ENCODE results near the gene TCF4. TPM values are rescaled to one million over a fixed set of nuclear protein-coding genes. Genes with fewer than 3 reads are reported as not detected.

TCF4 gene
- total RNA-seq, 1 donor from 2014 or later = 77.3 TPM

GRCh38 chr18:55185391-55185790, 402.6 kb downstream of the TCF4 start:
- H3K27ac Mint-ChIP-seq (ENCODE audit: unreplicated experiment) = no peak overlapping the region
- no peak overlapping the region for H3K4me3 Mint-ChIP-seq (ENCODE audit: unreplicated experiment)
- peaks cover 20% of the 10 kb centered on the region for H3K27me3 Mint-ChIP-seq (ENCODE audit: unreplicated experiment)
- no peaks in the 10 kb centered on the region for H3K9me3 Mint-ChIP-seq (ENCODE audit: unreplicated experiment)
- TF ChIP-seq, protein P1, sequence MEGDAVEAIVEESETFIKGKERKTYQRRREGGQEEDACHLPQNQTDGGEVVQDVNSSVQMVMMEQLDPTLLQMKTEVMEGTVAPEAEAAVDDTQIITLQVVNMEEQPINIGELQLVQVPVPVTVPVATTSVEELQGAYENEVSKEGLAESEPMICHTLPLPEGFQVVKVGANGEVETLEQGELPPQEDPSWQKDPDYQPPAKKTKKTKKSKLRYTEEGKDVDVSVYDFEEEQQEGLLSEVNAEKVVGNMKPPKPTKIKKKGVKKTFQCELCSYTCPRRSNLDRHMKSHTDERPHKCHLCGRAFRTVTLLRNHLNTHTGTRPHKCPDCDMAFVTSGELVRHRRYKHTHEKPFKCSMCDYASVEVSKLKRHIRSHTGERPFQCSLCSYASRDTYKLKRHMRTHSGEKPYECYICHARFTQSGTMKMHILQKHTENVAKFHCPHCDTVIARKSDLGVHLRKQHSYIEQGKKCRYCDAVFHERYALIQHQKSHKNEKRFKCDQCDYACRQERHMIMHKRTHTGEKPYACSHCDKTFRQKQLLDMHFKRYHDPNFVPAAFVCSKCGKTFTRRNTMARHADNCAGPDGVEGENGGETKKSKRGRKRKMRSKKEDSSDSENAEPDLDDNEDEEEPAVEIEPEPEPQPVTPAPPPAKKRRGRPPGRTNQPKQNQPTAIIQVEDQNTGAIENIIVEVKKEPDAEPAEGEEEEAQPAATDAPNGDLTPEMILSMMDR (IDR thresholded peaks at IDR 0.05) = no peak
- H3K36me3 Mint-ChIP-seq (ENCODE audit: unreplicated experiment) = no peaks in the 10 kb centered on the region
- no peak for DNase-seq (ENCODE audit: extremely low spot score, unreplicated experiment)
- no peaks in the 10 kb centered on the region for H3K4me1 Mint-ChIP-seq (ENCODE audit: unreplicated experiment)

GRCh38 chr18:55179835-55180234, 408.2 kb downstream of the TCF4 start:
- no peak for DNase-seq (ENCODE audit: extremely low spot score, unreplicated experiment)
- no peaks in the 10 kb centered on the region for H3K4me1 Mint-ChIP-seq (ENCODE audit: unreplicated experiment)
- H3K36me3 Mint-ChIP-seq (ENCODE audit: unreplicated experiment) = no peaks in the 10 kb centered on the region
- no peak overlapping the region for H3K4me3 Mint-ChIP-seq (ENCODE audit: unreplicated experiment)
- no peak overlapping the region for H3K27ac Mint-ChIP-seq (ENCODE audit: unreplicated experiment)
- TF ChIP-seq, protein P1 (IDR thresholded peaks at IDR 0.05) = no peak
- H3K27me3 Mint-ChIP-seq (ENCODE audit: unreplicated experiment) = peaks cover 15% of the 10 kb centered on the region
- H3K9me3 Mint-ChIP-seq (ENCODE audit: unreplicated experiment) = peaks cover 23% of the 10 kb centered on the region

- DNase-seq (ENCODE audit: extremely low spot score, unreplicated experiment) = no peak
- H3K27me3 Mint-ChIP-seq (ENCODE audit: unreplicated experiment) = peaks cover 15% of the 10 kb centered on the region
- no peaks in the 10 kb centered on the region for H3K4me1 Mint-ChIP-seq (ENCODE audit: unreplicated experiment)
- no peak overlapping the region for H3K4me3 Mint-ChIP-seq (ENCODE audit: unreplicated experiment)
- H3K9me3 Mint-ChIP-seq (ENCODE audit: unreplicated experiment) = peaks cover 25% of the 10 kb centered on the region
- H3K36me3 Mint-ChIP-seq (ENCODE audit: unreplicated experiment) = no peaks in the 10 kb centered on the region
- H3K27ac Mint-ChIP-seq (ENCODE audit: unreplicated experiment) = no peak overlapping the region
- TF ChIP-seq, protein P1 (IDR thresholded peaks at IDR 0.05) = no peak
Measured at GRCh38 chr18:55179425-55179824, 408.6 kb downstream of the TCF4 start.

GRCh38 chr18:55173291-55173690, 414.7 kb downstream of the TCF4 start:
- H3K9me3 Mint-ChIP-seq (ENCODE audit: unreplicated experiment) = peaks cover 22% of the 10 kb centered on the region
- H3K4me3 Mint-ChIP-seq (ENCODE audit: unreplicated experiment) = no peak overlapping the region
- no peaks in the 10 kb centered on the region for H3K4me1 Mint-ChIP-seq (ENCODE audit: unreplicated experiment)
- TF ChIP-seq, protein P1 (IDR thresholded peaks at IDR 0.05) = no peak
- H3K27ac Mint-ChIP-seq (ENCODE audit: unreplicated experiment) = no peak overlapping the region
- DNase-seq (ENCODE audit: extremely low spot score, unreplicated experiment) = no peak
- no peaks in the 10 kb centered on the region for H3K27me3 Mint-ChIP-seq (ENCODE audit: unreplicated experiment)
- H3K36me3 Mint-ChIP-seq (ENCODE audit: unreplicated experiment) = no peaks in the 10 kb centered on the region

Small RNA genes lying within 50 kb of the gene (microRNA-seq; reads per million reads assigned to microRNA genes)
- not detected for gene MIR4529 (ENCODE audit: unreplicated experiment)

Data from osteocyte (in vitro differentiated cells).